Central memory CD8-positive, alpha-beta T cell (primary cell): Measurements from ENCODE around the gene CADM1.

Experiments used
- ATAC-seq: fragments of 150-1000 bp; cut with Tn5 transposase; replicated peaks from 2 replicates; pipeline ENCODE4 v1.10.0; 2022; ENCODE audit warnings: mild to moderate bottlenecking, moderate FRiP score, moderate number of reproducible peaks; ENCODE audit not compliant: poor library complexity, severe bottlenecking; ENCODE audit errors: extremely low read depth
- DNase-seq, 2 donors: peaks; one replicate each; pipeline ENCODE4 v3.0.0; 2021; ENCODE audit warnings: low spot score in 2 of 2
- H3K27ac Mint-ChIP-seq: one replicate; pipeline ENCODE4 v1.8.0; 2022; ENCODE audit warnings: low read depth, mild to moderate bottlenecking, moderate library complexity, mixed read lengths
- H3K27me3 Mint-ChIP-seq: one replicate; pipeline ENCODE4 v1.8.0; 2022; ENCODE audit warnings: mixed read lengths
- H3K36me3 Mint-ChIP-seq: one replicate; pipeline ENCODE4 v1.8.0; 2022; ENCODE audit warnings: mild to moderate bottlenecking, moderate library complexity, mixed read lengths; ENCODE audit not compliant: insufficient read depth
- H3K4me1 Mint-ChIP-seq: one replicate; pipeline ENCODE4 v1.8.0; 2022; ENCODE audit warnings: mixed read lengths
- H3K4me3 Mint-ChIP-seq: one replicate; pipeline ENCODE4 v1.8.0; 2022; ENCODE audit warnings: mild to moderate bottlenecking, moderate library complexity, mixed read lengths
- H3K9me3 Mint-ChIP-seq: one replicate; pipeline ENCODE4 v1.8.0; 2022; ENCODE audit warnings: mixed read lengths

CADM1 gene

DNA sequence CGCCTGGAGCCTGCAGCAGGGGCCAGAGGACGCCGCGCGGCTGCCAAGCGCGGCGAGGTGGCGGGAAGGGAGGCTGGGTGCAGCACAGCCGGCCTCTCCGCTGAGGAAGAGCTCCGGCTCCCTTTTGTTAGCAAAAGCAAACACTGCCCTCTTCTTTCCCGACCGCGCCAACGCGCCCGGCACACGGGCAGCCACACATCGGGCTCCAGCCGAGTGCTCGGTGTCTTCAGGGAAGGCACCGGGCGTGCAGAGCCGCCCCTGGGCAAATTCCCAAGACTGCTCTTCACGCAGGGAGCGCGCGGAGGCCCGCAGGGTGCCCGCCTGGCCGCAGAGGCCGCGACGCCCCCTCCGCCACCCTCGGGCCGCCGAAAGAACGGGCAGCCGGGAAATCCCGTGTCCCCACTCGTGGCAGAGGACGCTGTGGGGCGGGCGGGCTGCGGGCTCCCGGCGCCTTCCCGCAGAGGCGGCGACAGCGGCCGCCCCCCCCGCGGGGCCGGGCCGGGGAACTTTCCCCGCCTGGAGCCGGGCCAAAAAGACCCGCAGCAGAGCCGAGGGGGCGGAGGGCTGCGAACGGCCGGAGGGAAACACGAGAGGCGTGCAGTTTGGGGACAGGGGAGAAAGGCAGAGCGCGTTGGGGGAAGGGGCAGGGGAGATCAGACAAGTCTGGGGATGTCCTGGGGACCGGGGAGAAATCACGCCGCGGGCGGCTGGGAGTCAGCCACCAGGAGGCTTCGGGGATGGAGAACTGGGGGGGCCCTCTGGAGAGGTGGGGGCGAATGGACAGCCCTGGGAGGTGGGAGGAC is 931 bp downstream of the CADM1 start:
- Mint-ChIP-seq H3K4me3 (no peak overlapping the region), H3K27me3 (peaks cover 26% of the 10 kb centered on the region), H3K9me3 (no peaks in the 10 kb centered on the region), H3K36me3 (peaks cover 3% of the 10 kb centered on the region), H3K27ac (no peak overlapping the region), H3K4me1 (peaks cover 12% of the 10 kb centered on the region)
- DNase-seq = peak in 1 of 2 donors; percentile 14
- ATAC-seq = no peak

DNA sequence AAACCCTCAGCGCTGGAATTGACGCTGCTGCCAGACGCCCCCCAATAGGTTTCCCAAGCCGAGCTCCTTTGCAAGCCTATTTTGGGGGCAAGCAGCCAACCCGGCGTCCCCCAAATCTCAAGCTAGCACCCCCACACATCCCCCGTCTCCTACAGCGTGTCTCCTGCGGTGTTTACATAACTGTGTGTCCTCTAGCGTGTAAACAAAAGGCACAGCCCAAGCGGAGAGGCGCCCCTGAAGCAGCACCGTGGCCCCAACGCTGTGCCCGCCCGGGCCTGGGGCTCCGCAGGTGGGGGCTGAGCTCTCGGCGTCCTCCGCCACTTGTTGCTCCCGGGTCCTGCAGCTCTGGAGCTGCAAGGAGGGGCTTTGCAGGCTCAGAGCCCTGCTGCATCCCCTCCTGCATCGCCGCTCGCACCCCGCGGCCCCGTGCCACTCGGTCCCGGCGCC is 1.6 kb downstream of the CADM1 start:
- peaks cover 3% of the 10 kb centered on the region for H3K36me3 Mint-ChIP-seq
- no peak overlapping the region for H3K4me3 Mint-ChIP-seq
- DNase-seq = no peak
- no peak for ATAC-seq
- peaks cover 27% of the 10 kb centered on the region for H3K27me3 Mint-ChIP-seq
- H3K4me1 Mint-ChIP-seq = peaks cover 12% of the 10 kb centered on the region
- H3K27ac Mint-ChIP-seq = no peak overlapping the region
- no peaks in the 10 kb centered on the region for H3K9me3 Mint-ChIP-seq

DNA sequence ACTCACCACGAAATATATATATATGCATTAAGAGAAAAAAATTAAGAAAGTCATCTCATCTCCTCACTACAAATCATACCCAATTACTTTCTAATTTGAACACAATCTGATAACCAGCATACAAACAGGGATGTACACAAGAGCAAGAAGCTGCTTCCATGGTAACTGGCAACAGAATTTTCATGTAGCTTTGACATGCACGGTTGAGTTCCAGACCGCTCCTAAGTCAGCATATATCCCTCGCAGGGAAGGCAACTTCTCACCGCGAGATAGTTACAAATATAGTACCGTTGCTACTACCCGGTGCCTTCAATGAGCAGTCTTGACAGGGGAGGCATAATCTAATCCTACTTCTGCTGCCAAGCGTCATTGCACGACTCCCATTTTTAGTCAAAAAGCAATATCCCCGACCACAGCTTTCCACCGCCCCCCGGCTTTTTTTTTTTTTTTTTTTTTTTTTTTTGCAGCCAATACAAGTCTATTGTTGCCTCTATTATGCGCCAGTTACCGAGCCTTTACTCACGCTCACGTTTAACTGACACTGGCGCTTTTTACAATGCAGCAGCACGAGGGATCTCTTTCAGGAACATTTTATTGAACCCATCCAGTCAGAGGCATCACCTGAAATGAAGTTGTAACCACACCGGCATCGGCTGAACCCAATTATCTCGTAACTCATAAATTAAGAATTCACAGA is 2.2 kb downstream of the CADM1 start:
- Mint-ChIP-seq H3K27me3 (peaks cover 27% of the 10 kb centered on the region), H3K9me3 (no peaks in the 10 kb centered on the region), H3K27ac (no peak overlapping the region), H3K36me3 (peaks cover 3% of the 10 kb centered on the region), H3K4me3 (no peak overlapping the region), H3K4me1 (peaks cover 12% of the 10 kb centered on the region)
- DNase-seq (no peak), ATAC-seq (no peak)

DNA sequence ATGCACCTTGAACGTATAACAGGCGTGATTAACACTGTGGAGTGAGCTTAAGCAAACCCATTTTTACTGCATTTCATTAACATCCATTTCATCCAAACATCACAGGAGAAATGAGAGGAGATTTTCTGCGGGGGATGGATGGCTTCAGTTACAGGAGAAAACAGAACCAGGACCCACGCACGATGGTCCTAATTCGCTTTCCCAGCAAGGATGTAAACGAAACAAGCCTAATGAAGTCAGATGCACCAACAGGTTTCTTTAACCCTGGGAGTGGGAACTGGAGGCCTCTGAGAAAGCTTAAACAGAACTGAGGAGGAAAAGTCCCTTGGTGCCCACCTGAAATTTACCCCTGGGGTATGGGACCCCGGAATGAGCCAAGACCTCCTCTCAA is 2.7 kb downstream of the CADM1 start:
- H3K9me3 Mint-ChIP-seq = no peaks in the 10 kb centered on the region
- no peak for ATAC-seq
- no peak for DNase-seq
- H3K4me3 Mint-ChIP-seq = no peak overlapping the region
- H3K4me1 Mint-ChIP-seq = peaks cover 12% of the 10 kb centered on the region
- peaks cover 27% of the 10 kb centered on the region for H3K27me3 Mint-ChIP-seq
- H3K27ac Mint-ChIP-seq = no peak overlapping the region
- peaks cover 3% of the 10 kb centered on the region for H3K36me3 Mint-ChIP-seq

DNA sequence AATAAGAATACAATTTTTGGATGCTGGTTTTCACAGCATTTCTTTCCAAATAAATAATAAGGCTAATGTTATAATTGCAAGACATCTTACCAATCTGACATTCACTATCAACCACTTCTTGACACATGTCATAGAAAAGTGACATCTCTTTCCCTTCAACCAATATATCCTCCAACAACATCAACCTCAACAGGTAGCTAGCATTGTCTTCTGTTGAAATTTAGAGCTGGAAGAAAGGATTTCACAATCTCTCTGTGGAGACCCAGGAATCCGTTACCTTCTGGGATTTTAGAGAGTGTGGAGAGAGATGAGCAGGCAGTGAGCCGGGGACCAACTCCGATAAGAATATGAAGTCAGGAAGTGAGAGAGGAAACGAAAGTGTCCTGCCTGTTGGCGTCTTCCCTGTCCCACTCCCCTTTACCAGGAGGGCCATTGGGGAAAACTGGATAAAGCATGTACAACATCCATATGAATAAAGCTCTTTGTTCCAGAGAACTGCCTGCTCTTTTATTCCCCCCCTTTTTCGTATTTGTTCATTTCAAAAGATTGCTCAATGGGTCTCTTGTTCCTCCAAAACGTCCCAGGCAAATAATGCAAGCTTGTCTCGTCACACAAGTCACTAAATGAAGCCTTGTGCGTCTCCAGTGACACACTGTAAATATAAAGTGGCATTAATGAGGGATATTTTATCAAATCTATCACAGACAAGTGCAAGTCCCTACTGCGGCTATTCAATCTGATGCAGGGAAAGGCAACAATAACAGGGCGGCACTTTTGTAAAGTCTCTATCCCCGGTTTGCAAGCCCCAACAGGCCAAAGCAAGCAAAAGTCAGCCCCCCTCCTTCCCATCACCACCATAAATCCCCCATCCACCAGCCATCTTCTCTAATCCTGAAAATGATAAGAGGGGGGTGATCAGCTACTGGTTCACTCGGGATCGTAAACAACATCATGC is 3.4 kb downstream of the CADM1 start:
- Mint-ChIP-seq H3K27me3 (peaks cover 27% of the 10 kb centered on the region), H3K36me3 (peaks cover 5% of the 10 kb centered on the region), H3K9me3 (no peaks in the 10 kb centered on the region), H3K4me1 (peaks cover 12% of the 10 kb centered on the region), H3K27ac (no peak overlapping the region), H3K4me3 (no peak overlapping the region)
- no peak for DNase-seq
- no peak for ATAC-seq

DNA sequence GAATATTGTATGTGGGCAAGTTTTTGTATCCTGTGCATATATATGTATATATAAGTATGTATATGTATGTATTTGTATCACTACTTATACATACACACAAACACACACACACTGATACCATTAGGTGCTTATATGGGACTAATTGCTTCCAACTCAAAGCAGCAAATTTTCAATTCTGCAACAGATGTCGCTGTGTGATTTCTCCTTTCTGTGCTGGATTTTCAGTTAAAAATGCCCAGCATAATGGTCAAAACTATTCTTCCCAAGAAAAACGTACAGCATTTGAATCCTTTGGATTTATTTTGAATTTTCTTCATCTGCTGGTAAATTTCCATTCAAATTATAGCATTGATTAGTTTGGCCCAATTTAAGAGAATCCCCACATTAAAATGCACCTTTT is 4.3 kb downstream of the CADM1 start:
- ATAC-seq (no peak), DNase-seq (no peak)
- peaks cover 5% of the 10 kb centered on the region for H3K36me3 Mint-ChIP-seq
- H3K4me1 Mint-ChIP-seq = peaks cover 5% of the 10 kb centered on the region
- H3K27me3 Mint-ChIP-seq = peaks cover 17% of the 10 kb centered on the region
- no peak overlapping the region for H3K4me3 Mint-ChIP-seq
- no peaks in the 10 kb centered on the region for H3K9me3 Mint-ChIP-seq
- H3K27ac Mint-ChIP-seq = no peak overlapping the region

DNA sequence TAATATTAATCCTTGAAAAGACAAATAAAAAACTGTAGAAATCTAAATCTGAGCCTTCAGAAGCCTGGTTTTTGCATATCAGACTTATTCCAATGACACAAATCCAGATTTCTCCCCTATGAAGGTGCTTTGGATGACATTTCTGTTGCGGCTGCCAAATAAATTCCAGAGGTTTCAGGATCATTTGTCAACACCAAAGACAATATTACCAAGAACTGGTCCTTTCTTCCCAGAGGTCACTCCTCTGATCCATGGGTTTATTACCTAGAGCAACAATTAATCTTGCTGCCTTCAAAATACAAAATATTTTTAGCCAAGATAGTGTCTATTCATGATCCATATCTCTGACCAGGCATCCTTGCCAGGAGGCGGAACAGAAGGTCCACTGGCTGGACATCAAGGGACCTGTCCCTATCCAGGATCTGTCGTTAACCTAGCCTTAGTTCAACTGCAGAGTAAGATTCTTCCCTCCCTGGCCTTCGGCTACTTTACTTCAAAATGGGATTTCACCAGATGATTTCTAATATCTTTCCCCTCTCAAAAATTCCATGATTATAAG is 4.9 kb downstream of the CADM1 start:
- H3K36me3 Mint-ChIP-seq = peaks cover 5% of the 10 kb centered on the region

DNA sequence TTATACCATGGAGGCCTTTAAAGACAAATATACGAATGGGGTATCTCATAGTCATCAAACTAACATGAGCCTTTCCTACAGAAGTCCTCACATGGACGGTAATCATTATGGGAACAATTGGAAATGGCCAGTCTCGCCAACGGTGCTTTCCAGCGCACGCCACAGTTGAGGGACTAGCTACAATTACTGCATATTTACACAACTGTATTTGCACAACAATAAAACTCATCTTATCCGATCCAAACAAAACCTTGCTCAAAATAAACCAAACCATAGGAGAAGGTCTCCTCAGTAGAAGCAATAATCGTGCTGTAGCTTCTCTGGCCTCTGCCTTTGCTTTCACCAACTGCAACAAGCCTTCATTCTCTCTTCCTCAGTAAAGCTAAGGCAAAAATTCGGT is 5.9 kb downstream of the CADM1 start:
- no peaks in the 10 kb centered on the region for H3K9me3 Mint-ChIP-seq
- no peak overlapping the region for H3K27ac Mint-ChIP-seq
- DNase-seq (no peak), ATAC-seq (no peak)
- no peak overlapping the region for H3K4me3 Mint-ChIP-seq
- peaks cover 1% of the 10 kb centered on the region for H3K36me3 Mint-ChIP-seq
- H3K4me1 Mint-ChIP-seq = no peaks in the 10 kb centered on the region
- H3K27me3 Mint-ChIP-seq = peaks cover 12% of the 10 kb centered on the region

More for the DNA sequence above, 4.9 kb downstream of the CADM1 start:
- H3K4me3 Mint-ChIP-seq = no peak overlapping the region
- DNase-seq (no peak), ATAC-seq (no peak)
- no peak overlapping the region for H3K27ac Mint-ChIP-seq
- H3K27me3 Mint-ChIP-seq = peaks cover 12% of the 10 kb centered on the region
- no peaks in the 10 kb centered on the region for H3K9me3 Mint-ChIP-seq
- no peaks in the 10 kb centered on the region for H3K4me1 Mint-ChIP-seq

DNA sequence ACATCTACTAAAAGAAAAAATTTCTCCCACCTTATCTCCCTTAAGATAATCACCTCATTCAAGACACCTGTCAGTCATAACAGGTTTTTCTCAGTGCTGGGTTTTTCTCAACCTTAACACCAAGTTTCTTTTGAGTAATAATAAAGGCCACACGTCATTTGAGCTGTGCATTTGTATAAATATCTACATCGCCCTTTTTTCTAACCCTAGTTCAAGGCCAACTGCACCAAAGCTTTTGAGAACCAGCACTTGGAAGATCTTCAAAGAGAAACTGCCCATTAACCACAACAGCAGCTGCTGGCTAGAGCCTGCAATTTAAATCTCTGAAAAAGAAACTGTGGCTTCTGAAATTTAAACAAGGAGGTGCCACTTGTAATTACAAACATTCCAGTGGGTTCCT is 6.9 kb downstream of the CADM1 start:
- H3K4me3 Mint-ChIP-seq = no peak overlapping the region
- H3K27me3 Mint-ChIP-seq = peaks cover 12% of the 10 kb centered on the region
- H3K4me1 Mint-ChIP-seq = no peaks in the 10 kb centered on the region
- DNase-seq = no peak
- no peaks in the 10 kb centered on the region for H3K9me3 Mint-ChIP-seq
- peaks cover 1% of the 10 kb centered on the region for H3K36me3 Mint-ChIP-seq
- H3K27ac Mint-ChIP-seq = no peak overlapping the region
- ATAC-seq = no peak

DNA sequence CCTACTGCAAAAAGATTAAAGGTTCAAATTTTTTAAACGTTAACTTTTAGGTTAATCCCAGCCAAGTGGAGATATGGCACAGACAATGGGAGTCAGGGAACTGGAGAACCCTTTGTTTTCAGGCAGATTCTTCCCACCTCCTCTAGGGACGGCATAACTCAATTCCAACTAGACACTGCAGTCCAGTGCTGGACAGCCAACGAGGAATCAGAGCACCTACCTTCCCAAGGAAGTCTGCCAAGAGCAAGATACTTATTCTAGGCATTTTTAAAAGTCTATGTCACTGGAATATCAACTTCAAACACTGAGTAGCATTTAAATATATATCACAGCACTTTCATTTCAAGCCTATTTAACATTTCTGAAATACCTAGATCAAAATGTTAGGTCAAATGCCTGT is 7.3 kb downstream of the CADM1 start:
- H3K9me3 Mint-ChIP-seq = no peaks in the 10 kb centered on the region
- ATAC-seq (no peak), DNase-seq (no peak)
- H3K27me3 Mint-ChIP-seq = peaks cover 12% of the 10 kb centered on the region
- H3K4me1 Mint-ChIP-seq = no peaks in the 10 kb centered on the region
- peaks cover 1% of the 10 kb centered on the region for H3K36me3 Mint-ChIP-seq
- no peak overlapping the region for H3K27ac Mint-ChIP-seq
- no peak overlapping the region for H3K4me3 Mint-ChIP-seq

DNA sequence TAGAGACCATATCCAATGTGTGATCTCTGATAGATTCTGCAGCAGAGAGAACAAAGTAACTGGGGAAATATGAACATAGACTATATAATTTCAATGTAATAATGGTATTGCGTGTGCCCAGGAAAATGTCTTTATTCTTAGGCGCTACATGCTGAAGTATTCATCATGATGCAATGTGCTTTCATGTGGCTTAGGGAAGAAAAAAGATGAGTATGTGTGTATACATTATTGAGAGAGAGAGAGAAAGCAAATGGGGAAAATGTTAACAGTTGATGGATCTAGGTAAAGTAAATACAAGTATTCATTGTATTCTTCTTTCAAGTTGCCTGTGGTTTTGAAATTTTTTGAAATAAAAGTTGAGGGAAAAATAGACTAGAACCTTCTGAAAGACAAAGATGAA is 10.3 kb downstream of the CADM1 start:
- H3K9me3 Mint-ChIP-seq = no peaks in the 10 kb centered on the region
- H3K4me1 Mint-ChIP-seq = no peaks in the 10 kb centered on the region
- ATAC-seq (no peak), DNase-seq (no peak)
- H3K4me3 Mint-ChIP-seq = no peak overlapping the region
- H3K27ac Mint-ChIP-seq = no peak overlapping the region
- peaks cover 3% of the 10 kb centered on the region for H3K36me3 Mint-ChIP-seq
- peaks cover 32% of the 10 kb centered on the region for H3K27me3 Mint-ChIP-seq

DNA sequence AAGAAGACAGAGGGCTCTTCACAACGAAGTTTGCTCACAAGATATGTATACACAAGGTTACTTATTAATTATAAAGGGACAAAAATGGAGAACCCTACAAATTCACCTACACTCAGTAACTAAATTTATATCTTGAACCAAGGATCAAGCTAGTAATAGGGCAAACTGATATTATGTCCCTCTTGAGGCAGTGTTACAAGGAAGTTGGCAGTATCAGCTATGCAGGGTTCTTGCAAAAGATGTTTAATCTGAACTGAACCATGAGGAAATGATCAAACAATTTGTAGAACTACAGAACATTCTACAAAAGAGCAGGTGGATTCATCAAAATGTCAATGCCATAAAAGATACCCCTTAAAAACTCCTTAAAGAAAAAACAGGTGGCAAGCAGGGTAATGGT is 10.7 kb downstream of the CADM1 start:
- H3K4me3 Mint-ChIP-seq = no peak overlapping the region
- no peak for ATAC-seq
- peaks cover 3% of the 10 kb centered on the region for H3K36me3 Mint-ChIP-seq
- H3K27ac Mint-ChIP-seq = no peak overlapping the region
- H3K9me3 Mint-ChIP-seq = no peaks in the 10 kb centered on the region
- DNase-seq = no peak
- H3K27me3 Mint-ChIP-seq = peaks cover 28% of the 10 kb centered on the region
- no peaks in the 10 kb centered on the region for H3K4me1 Mint-ChIP-seq
